OCI-M1 (cell line): ENCODE data around the gene ST3GAL4.
"Not testable (repeated sequence)": the region's sequence is repeated elsewhere in the genome, so short reads cannot be mapped to it uniquely, and the experiment has no call there.

ENCODE experiments used
- DNase-seq: peaks from one replicate; lab custom pipeline; 2025; lab: John Stamatoyannopoulos, UW

Gene ST3GAL4

DNA sequence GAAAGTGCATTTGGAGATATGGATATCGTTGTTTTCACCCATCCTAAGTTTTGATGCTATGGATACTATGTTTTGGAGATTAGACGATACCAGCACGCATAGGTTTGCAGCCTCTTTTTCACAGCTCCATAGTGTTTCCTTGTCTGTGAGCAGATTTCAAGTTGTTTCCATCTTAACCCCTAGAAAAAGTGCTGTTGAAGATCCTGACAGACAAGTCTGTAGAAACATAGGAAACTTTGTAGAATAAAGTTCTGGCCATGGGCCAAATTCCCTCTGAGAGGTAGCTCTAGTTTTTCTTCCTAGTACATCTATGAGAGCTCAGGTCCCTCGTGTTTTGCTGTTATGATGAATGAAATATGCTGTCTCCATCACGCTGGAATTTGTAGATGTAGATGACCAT is 32.4 kb downstream of the ST3GAL4 start:
- peak; percentile 53 for DNase-seq

DNA sequence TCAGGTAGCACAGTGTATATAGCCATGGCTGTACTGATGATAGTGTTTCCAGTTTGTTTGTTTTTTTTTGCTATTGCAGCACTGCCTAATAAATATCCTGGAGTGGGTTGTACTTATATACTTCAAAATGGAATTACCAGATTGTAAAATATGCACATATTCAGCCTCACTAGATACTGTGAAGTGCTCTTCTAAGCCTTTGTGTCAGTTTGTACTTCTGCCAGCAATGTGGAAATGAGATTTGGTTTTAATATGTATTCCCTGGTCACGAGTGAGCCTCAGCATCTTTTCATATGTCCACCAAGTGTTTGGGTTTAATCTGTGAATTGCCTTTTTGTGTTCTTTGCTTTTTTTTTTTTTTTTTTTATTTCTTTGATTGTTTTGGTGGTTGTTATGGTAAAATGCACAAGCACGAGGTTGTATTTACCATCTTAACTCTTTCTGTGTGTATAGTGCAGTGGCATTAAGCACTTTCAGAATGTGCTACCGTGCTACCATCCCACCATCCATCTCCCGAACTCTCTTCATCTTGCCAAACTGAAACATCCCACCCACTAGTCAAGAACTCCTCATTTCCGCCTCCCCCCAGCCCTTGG is 34.9 kb downstream of the ST3GAL4 start:
- DNase-seq: no peak

GRCh38 chr11:126391286-126391954 is 35.9 kb downstream of the ST3GAL4 start:
- DNase-seq: no peak

DNA sequence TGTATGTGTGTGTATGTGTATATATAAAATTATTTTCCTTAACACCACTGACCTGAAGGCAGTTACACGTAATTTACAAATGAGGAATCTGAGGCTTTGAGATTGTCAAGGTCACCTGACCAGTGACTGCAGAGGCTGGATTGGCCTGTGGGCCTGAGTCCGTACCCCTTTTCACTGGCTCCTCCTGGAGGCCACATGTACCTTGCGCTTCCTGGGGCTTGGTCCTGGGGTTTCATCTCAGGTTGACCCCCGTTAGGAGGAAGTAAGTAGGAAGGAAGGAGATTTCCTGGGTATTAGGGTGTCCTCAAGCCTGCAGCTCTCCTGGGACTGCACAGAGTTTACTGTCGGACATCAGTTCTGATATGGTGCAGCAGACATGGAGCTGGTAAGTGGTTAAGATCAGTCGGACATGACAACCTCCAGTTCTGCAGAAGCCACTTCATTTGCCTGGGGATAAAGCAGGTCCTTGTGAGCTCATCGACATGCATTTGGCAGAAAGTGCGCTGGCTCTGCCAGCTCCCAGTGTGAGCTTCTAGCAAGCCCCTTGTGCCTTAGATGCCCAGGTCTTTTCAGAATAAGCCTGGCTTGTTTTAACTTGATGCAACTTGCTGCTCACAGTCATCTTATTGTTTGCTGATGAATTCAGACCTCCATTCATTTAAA is 36.6 kb downstream of the ST3GAL4 start:
- peak; percentile 91 for DNase-seq

DNA sequence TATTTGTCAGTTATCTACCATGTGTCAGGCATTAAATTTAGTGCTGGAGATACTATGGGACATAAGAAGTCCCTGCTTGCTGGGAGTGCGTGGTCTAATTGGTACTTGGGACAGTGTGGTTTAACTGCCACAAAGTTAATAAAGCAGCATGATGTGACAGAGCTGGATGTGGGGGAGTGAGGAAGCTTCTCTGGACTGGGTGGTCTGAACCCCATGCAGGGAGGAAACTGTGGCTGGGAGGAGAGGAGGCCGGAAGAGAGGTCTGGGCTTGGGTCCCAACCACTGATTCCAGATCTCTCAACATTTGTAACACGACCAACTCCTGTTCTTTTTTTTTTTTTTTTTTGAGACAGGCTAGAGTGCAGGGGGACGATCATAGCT is 37.1 kb downstream of the ST3GAL4 start:
- peak; percentile 94 for DNase-seq

DNA sequence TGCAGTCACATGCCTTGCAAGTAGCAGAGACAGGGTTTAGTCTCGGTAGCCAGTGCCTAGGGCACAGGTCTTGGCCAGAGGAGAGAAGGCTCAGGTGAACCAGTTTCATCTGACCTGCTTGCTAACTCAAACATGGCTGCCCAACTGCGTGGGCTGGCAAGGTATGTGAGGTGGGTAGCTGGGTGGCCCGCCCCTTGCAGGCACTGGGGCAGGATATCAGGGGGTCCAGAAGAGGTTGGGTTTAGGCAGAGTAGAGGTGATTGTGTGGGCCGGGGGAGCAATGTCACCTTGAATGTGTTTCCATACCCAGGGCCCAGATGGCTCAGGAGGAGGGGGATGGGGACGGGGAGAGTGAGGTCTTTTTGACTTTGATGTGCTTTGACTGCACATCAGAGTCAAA is 37.7 kb downstream of the ST3GAL4 start:
- no peak for DNase-seq

DNA sequence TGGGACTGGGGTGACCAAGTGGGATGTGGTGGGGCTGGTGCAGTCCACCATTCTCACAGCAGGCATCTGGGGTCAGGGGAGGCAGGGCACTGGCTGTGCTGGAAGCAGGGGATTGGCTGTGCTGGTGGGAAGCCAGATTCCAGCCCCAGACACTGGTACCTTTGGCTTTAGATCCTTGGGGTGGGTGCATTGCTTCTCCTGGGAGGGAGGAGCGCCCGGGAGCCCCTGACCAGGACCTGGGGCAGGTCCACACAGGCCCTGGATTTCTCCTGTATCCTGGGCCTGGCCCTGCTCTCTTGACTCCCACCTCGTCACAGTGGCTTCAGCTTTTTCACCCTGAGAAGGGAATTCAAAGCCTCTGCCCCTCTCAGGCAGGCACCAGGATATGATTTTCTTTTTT is 38.5 kb downstream of the ST3GAL4 start:
- no peak for DNase-seq

- not testable (repeated sequence) for DNase-seq
These were observed 39.2 kb downstream of the ST3GAL4 start for GRCh38 chr11:126394634-126395072.

DNA sequence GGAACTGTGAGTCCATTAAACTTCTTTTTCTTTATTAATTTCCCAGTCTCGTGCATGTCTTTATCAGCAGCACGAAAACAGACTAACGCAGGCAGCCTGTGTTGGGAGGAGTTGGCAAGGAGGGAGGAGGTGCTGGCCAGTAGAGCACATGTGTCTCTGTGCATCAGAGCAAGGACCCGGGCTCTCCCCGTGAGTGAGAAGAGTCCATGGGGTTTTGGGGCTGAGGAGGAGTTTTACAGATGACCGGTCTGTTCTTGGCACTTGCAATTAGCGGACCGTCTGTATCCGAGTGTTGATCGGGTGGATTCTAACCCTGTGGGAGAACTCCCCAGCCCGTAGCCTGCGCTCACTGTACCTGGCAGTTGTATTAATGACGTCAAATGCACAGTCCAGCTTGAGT is 40.3 kb downstream of the ST3GAL4 start:
- DNase-seq: not testable (repeated sequence)

DNA sequence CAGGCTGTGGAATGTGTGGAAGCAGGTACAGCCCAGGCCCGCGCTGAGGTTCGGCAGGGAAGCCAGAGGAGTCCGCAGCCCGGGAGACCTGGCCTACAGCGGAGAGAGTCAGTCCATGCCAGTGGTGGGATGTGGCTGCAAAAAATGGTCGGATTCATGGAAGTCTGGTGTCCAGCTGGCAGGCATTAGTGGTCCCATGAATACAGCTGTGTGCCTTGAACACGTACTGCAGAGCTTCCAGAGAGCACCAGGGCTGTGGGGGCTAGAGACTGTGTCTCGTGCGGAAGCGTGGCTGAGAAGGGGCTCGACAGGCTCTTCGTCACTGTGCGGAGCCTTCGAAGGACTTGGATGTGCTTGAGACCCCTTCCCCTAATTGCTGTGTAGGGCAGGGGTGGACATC is 40.8 kb downstream of the ST3GAL4 start:
- DNase-seq: not testable (repeated sequence)

- no peak for DNase-seq
These were observed 41.5 kb downstream of the ST3GAL4 start for GRCh38 chr11:126396965-126397364.

GRCh38 chr11:126398296-126398695 is 42.8 kb downstream of the ST3GAL4 start:
- DNase-seq: no peak

DNA sequence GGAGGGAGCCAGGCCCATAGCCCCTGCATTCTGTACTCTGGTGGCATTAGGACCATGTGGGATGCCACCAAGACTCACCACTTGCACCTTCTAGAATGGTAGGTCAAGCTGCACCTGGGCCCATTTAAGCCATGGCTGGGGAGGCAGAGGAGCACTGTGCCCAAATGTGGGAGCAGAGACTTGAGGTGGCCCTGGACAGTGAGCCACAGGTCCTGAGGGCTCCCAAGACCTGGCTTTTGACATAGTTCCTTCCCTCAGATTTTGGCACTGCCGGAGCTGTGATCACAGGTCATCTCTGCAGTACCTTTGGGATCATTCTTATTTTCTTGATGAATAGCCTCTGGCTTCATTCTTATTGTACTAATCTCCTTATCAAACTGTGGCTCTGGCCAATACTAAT is 43.2 kb downstream of the ST3GAL4 start:
- no peak for DNase-seq

DNA sequence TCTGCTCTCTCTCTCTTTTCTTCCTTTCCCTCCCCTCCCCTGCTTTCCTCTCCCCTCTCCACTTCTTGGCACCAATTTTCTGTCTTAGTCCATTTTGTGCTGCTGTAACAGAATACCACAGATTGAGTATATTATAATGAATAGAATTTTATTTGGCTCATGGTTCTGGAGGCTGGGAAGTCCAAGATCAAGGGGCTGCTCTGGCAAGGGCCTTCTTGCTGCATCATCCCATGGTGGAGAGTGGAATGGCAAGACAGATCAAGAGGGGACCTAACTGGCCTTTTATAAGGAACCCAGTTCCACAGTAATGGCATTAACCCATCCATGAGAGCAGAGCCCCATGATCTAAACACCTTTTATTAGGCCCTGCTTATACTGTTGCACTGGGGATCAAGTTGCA is 44.5 kb downstream of the ST3GAL4 start:
- no peak for DNase-seq

DNA sequence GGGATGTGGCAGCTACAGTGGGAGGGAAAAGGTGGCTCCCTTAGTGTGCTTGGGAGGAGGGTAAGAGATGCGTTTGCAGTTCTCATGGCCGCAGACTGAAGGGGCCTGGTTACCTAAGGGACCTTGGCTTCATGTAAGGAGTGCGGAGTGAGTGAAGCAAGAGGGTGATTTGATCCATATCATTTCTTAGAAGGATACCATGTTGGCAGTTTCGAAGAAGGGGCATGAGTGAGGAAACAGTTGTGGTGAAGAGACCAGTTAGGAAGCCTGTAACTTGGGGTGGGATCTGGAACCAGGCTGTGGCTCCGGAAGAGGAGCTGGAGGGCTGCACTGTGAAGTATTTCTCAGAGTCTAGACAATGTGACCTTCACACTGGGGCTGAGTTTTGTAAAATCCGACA is 45.0 kb downstream of the ST3GAL4 start:
- no peak for DNase-seq

DNA sequence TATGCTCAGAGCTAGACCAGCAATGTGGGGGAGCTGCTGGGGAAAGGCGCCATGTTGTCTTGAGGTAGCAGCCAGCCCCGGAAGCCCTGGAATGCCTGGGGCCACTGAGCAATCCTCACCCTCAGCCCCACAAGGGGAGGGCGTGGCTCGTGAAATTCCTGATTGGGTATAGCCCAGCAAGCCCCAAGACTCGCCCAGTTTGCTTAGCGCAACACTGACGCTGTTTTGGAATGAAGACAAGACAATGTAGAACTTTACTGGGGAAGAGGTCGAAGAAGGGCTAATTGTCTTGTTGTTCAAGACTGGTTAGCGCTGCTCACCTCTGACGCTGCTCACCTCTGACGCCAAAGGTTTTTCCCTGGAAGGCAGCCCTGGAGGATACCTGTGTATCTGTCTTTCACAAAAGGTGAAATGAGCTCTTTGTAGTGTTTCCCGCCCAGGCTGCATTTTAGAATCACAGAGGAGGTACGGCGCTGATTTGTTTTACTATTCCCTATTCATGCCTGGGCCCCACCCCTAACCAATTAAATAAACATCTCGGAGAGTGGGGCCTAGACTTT is 47.6 kb downstream of the ST3GAL4 start:
- no peak for DNase-seq

DNA sequence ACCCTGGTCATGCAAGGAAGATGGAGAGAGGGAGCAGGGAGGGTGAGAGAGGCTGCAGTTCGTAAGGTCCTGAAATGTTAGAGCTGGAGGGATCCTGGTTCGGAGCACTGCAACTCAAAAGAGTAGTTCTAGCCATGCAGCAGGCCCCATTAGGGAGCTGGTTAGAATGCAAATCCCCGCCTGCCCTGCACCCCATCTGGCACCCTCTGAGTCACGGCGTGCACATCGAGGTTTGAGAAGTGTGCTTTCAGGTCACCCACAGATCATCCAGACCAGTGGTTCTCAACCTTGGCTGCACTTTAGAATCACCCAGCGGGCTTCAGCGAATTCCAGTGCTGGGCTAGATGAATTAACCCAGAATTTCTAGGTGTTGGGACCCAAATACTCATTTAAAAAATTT is 48.2 kb downstream of the ST3GAL4 start:
- DNase-seq: no peak

- no peak for DNase-seq
These were observed 48.9 kb downstream of the ST3GAL4 start for GRCh38 chr11:126404367-126404766.

GRCh38 chr11:126405374-126405773 is 49.9 kb downstream of the ST3GAL4 start:
- DNase-seq: no peak

DNA sequence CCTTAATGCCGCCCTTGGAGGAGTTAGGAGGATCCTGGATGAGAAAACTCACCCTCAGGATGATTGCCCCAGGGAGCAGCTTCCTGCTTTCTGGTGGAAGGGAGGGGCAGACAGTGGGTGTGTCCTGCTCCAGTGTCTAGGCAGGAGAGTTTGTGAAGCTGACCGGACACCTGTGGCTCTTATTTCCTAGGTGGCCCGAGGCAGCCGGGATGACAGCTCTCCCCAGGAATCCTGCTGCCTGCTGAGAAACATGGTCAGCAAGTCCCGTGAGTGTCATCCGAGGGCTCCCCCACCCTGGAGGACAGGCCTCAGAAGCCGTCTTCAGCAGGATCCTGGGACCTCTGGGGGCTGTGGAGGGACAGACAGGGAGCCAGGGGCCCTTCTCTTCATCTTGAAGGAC is 50.4 kb downstream of the ST3GAL4 start:
- DNase-seq: no peak

GRCh38 chr11:126406368-126406767 is 50.9 kb downstream of the ST3GAL4 start:
- DNase-seq: no peak

DNA sequence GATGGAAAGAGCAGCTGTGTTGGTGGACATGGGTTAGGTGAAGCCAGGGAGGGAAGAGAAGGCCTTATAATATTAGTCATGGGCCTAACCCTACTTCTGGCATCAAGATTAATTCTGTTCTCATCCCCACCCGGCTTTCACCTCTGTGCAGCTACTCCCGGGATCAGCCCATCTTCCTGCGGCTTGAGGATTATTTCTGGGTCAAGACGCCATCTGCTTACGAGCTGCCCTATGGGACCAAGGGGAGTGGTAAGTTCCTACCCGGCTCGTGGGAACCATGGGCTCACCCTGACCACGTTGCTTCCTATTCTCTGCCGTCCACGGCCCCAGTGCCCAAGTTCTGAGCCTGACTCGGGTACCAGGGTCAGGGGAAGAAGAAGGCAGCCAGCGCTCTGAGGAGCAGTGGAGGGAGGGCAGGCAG is 51.6 kb downstream of the ST3GAL4 start:
- no peak for DNase-seq

GRCh38 chr11:126407682-126408288 is 52.3 kb downstream of the ST3GAL4 start:
- no peak for DNase-seq
